Measurements from ENCODE around the gene GPLD1.

GPLD1 gene

DNA sequence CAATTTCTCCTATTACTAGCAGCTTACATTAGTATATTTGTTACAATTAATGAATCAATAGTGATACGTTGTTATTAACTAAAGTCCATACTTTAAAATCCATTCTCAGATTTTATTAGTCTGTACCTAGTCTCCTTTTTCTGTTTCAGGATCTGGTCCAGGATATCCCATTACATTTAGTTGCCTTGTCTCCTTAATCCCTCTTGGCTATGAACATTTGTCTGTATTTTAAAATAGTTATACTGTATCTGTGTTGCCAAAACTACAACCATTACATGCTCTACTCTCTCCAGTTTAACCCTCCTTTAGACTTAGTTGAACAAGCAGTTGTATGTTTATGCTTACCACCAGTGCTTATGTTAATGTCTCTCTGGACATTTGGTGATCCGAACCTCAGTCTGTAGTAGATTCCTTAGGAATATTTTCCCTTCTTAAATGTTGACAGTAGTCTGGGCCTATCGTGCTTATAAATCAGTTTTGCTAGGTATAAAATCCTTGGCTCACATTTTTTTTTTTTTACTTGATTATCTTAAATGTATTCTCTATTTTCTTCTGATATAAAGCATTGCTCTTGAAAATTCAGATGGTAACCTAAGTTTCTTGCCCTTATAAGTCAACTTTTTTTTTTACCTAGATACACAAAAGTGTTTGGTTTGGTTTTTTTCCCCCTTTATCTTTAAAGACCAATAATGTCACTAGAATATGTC is 17.6 kb upstream of the GPLD1 start:
- Histone ChIP-seq H3K9me2 (replicated peaks; ENCODE audit: insufficient read depth, low read length) (no peaks in the 10 kb centered on the region), H3K27me3 (ENCODE audit: low read length) (no peaks in the 10 kb centered on the region), H4K20me1 (ENCODE audit: low read depth, low read length) (no peaks in the 10 kb centered on the region), H3K9ac (ENCODE audit: low read length) (no peak overlapping the region), H2AFZ (ENCODE audit: low read depth, low read length, severe bottlenecking) (no peak overlapping the region), H3K4me2 (ENCODE audit: low read depth, low read length, poor library complexity, severe bottlenecking) (no peak overlapping the region), H3K9me3 (ENCODE audit: insufficient read depth, low read length) (peaks cover 5% of the 10 kb centered on the region; the same call in 1 of the 2 replicates), H3K27ac (ENCODE audit: low read depth, low read length) (no peak overlapping the region), H3K4me3 (ENCODE audit: insufficient read depth, low read length, poor library complexity, severe bottlenecking) (no peak overlapping the region), H3K36me3 (ENCODE audit: low read length) (peaks cover 18% of the 10 kb centered on the region), H3F3A (ENCODE audit: insufficient read depth) (no peaks in the 10 kb centered on the region), H3K79me2 (ENCODE audit: insufficient read depth, low read length) (no peaks in the 10 kb centered on the region)
- no peak for TF ChIP-seq EZH2phosphoT487 (conservative IDR thresholded peaks at IDR 0.05; ENCODE audit: low read length)
- TF ChIP-seq, protein P1, sequence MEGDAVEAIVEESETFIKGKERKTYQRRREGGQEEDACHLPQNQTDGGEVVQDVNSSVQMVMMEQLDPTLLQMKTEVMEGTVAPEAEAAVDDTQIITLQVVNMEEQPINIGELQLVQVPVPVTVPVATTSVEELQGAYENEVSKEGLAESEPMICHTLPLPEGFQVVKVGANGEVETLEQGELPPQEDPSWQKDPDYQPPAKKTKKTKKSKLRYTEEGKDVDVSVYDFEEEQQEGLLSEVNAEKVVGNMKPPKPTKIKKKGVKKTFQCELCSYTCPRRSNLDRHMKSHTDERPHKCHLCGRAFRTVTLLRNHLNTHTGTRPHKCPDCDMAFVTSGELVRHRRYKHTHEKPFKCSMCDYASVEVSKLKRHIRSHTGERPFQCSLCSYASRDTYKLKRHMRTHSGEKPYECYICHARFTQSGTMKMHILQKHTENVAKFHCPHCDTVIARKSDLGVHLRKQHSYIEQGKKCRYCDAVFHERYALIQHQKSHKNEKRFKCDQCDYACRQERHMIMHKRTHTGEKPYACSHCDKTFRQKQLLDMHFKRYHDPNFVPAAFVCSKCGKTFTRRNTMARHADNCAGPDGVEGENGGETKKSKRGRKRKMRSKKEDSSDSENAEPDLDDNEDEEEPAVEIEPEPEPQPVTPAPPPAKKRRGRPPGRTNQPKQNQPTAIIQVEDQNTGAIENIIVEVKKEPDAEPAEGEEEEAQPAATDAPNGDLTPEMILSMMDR (IDR thresholded peaks at IDR 0.05; ENCODE audit: insufficient read depth, low read length, poor library complexity, severe bottlenecking): no peak

DNA sequence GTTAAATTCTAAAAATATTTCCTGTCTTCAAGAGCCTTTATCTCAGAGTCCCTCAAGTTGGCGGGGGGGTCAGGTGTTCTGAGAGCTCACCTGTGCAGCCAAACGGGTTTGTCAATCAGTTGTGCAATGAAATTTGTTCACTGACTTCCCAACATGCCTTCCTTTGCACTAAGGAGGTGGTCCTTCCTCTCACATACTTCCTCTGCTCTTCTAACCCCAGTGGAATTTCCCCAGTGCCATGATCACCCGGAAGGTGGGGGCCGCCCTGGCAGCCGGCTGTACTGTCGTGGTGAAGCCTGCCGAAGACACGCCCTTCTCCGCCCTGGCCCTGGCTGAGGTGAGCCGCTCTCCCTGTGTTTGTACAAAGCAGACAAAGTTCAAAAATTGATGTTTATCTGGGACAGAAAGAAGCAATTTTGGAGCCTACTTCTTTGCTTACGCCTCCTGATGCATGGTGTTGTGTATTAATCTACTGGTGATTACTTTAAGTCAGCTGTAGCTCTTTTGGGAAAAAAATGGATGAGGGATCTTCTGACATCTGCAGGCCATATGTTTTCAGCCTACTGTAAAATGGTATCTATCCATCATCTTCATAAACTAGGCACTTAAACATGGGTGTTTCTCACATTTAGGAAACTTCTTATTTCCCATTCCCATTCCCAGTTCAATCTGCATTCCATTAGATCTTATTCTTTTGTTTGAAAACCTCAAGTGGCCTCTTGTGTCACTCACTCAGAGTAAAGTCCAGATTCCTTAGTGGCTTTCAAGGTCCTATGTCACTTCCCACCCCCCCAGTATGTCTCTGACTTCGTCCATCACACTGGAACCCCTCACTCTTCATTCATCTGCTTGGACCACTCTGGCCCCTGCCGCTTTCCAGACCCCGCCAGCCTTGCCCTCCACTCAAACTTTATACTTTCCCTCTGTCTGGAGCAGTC is 15.5 kb upstream of the GPLD1 start:
- H3F3A ChIP-seq (ENCODE audit: insufficient read depth): peaks cover 8% of the 10 kb centered on the region; the same call in 1 of the 2 replicates
- H2AFZ ChIP-seq (ENCODE audit: low read depth, low read length, severe bottlenecking): no peak overlapping the region
- H3K27ac ChIP-seq (ENCODE audit: low read depth, low read length): no peak overlapping the region
- H3K27me3 ChIP-seq (ENCODE audit: low read length): no peaks in the 10 kb centered on the region
- no peak overlapping the region for H3K4me2 ChIP-seq (ENCODE audit: low read depth, low read length, poor library complexity, severe bottlenecking)
- no peak overlapping the region for H3K4me3 ChIP-seq (ENCODE audit: insufficient read depth, low read length, poor library complexity, severe bottlenecking)
- TF ChIP-seq, protein P1 (IDR thresholded peaks at IDR 0.05; ENCODE audit: insufficient read depth, low read length, poor library complexity, severe bottlenecking): no peak
- TF ChIP-seq EZH2phosphoT487 (conservative IDR thresholded peaks at IDR 0.05; ENCODE audit: low read length): no peak
- peaks cover 18% of the 10 kb centered on the region for H3K36me3 ChIP-seq (ENCODE audit: low read length)
- H3K9ac ChIP-seq (ENCODE audit: low read length): no peak overlapping the region
- no peaks in the 10 kb centered on the region for H3K79me2 ChIP-seq (ENCODE audit: insufficient read depth, low read length)
- H3K9me2 ChIP-seq (replicated peaks; ENCODE audit: insufficient read depth, low read length): no peaks in the 10 kb centered on the region
- peaks cover 5% of the 10 kb centered on the region; the same call in 1 of the 2 replicates for H3K9me3 ChIP-seq (ENCODE audit: insufficient read depth, low read length)
- no peaks in the 10 kb centered on the region for H4K20me1 ChIP-seq (ENCODE audit: low read depth, low read length)

DNA sequence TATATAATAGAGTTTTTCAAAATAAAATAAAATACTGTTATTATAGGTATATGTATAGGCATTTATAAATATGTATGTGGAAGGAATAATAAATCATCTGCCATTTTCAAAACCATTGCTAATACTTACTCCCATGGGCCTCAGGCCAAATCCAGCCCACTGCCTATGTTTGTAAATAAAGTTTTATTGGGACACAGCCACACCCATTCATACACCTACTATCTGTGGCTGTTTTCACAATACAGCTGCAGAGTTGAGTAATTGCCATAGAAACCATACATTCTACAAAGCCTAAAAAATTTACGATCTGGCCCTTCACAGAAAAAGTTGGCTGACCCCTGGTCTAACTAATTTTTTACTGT is 14.9 kb upstream of the GPLD1 start:
- Histone ChIP-seq H3K27ac (ENCODE audit: low read depth, low read length) (no peak overlapping the region), H3K27me3 (ENCODE audit: low read length) (no peaks in the 10 kb centered on the region), H3K9ac (ENCODE audit: low read length) (no peak overlapping the region), H2AFZ (ENCODE audit: low read depth, low read length, severe bottlenecking) (no peak overlapping the region), H4K20me1 (ENCODE audit: low read depth, low read length) (no peaks in the 10 kb centered on the region), H3K79me2 (ENCODE audit: insufficient read depth, low read length) (no peaks in the 10 kb centered on the region), H3K4me2 (ENCODE audit: low read depth, low read length, poor library complexity, severe bottlenecking) (no peak overlapping the region), H3F3A (ENCODE audit: insufficient read depth) (peaks cover 8% of the 10 kb centered on the region; the same call in 1 of the 2 replicates), H3K36me3 (ENCODE audit: low read length) (peaks cover 18% of the 10 kb centered on the region), H3K4me3 (ENCODE audit: insufficient read depth, low read length, poor library complexity, severe bottlenecking) (no peak overlapping the region), H3K9me2 (replicated peaks; ENCODE audit: insufficient read depth, low read length) (no peaks in the 10 kb centered on the region), H3K9me3 (ENCODE audit: insufficient read depth, low read length) (peaks cover 5% of the 10 kb centered on the region; the same call in 1 of the 2 replicates)
- TF ChIP-seq EZH2phosphoT487 (conservative IDR thresholded peaks at IDR 0.05; ENCODE audit: low read length): no peak
- TF ChIP-seq, protein P1 (IDR thresholded peaks at IDR 0.05; ENCODE audit: insufficient read depth, low read length, poor library complexity, severe bottlenecking): no peak

All from SU-DHL-6 (cell line).